ENCODE results near the gene USP25. TPM values are rescaled to one million over a fixed set of nuclear protein-coding genes. Genes with fewer than 3 reads are reported as not detected.

USP25 gene
- total and polyA plus RNA-seq, 4 donors = 14.6 to 148 (median 32.1) TPM

GRCh38 chr21:15728046-15728445 lies 1.7 kb upstream of the USP25 start:
- H3K4me1 ChIP-seq (ENCODE audit: control insufficient read depth in 5 of 5, insufficient read depth in 5 of 5, low read length in 5 of 5) = peaks cover 0 to 17% (median 4%) of the 10 kb centered on the region in 5 donors
- H3K9ac ChIP-seq (ENCODE audit: insufficient read depth in 1 of 2, low read length in 2 of 2) = no peak overlapping the region
- no peak for ATAC-seq (ENCODE audit: insufficient read depth, low FRiP score)
- no peaks in the 10 kb centered on the region for H3K36me3 ChIP-seq (ENCODE audit: control insufficient read depth in 4 of 4, insufficient read depth in 4 of 4, low read length in 4 of 4)
- WGBS, 2 donors = 94 to 100% methylated on average over 3 of the region's 3 CpGs
- no peak overlapping the region for H3K4me3 ChIP-seq
- no peaks in the 10 kb centered on the region for H3K27me3 ChIP-seq (ENCODE audit: control insufficient read depth in 3 of 3, insufficient read depth in 3 of 3, low read length in 2 of 3)
- H3K9me3 ChIP-seq (ENCODE audit: control insufficient read depth in 4 of 4, insufficient read depth in 3 of 4, low read length in 3 of 4) = no peaks in the 10 kb centered on the region
- no peak for TF ChIP-seq CTCF (IDR thresholded peaks at IDR 0.05; ENCODE audit: control extremely low read depth, extremely low read depth)
- H3K27ac ChIP-seq (ENCODE audit: low read depth in 1 of 2, low read length in 1 of 2) = no peak overlapping the region
- no peak for DNase-seq

GRCh38 chr21:15729346-15729673 lies 472 bp upstream of the USP25 start:
- Histone ChIP-seq H3K4me3 (peak overlapping the region; percentile 42), H3K27ac (ENCODE audit: low read depth in 1 of 2, low read length in 1 of 2) (peak overlapping the region; percentile 72 to 91), H3K4me1 (ENCODE audit: control insufficient read depth in 5 of 5, insufficient read depth in 5 of 5, low read length in 5 of 5) (peaks cover 0 to 17% (median 4%) of the 10 kb centered on the region in 5 donors), H3K27me3 (ENCODE audit: control insufficient read depth in 3 of 3, insufficient read depth in 3 of 3, low read length in 2 of 3) (no peaks in the 10 kb centered on the region), H3K9ac (ENCODE audit: insufficient read depth in 1 of 2, low read length in 2 of 2) (no peak overlapping the region), H3K9me3 (ENCODE audit: control insufficient read depth in 4 of 4, insufficient read depth in 3 of 4, low read length in 3 of 4) (no peaks in the 10 kb centered on the region), H3K36me3 (ENCODE audit: control insufficient read depth in 4 of 4, insufficient read depth in 4 of 4, low read length in 4 of 4) (no peaks in the 10 kb centered on the region)
- DNase-seq (peak in 1 of 3 donors; percentile 63), ATAC-seq (ENCODE audit: insufficient read depth, low FRiP score) (peak; percentile 1)
- WGBS, 2 donors = 3 to 8% methylated on average over 11 of the region's 11 CpGs
- no peak for TF ChIP-seq CTCF (IDR thresholded peaks at IDR 0.05; ENCODE audit: control extremely low read depth, extremely low read depth)

- 0 to 1% methylated on average over 20 to 30 of the region's 30 CpGs for WGBS, 2 donors
- Histone ChIP-seq H3K36me3 (ENCODE audit: control insufficient read depth in 4 of 4, insufficient read depth in 4 of 4, low read length in 4 of 4) (no peaks in the 10 kb centered on the region), H3K4me3 (peak overlapping the region; percentile 98), H3K4me1 (ENCODE audit: control insufficient read depth in 5 of 5, insufficient read depth in 5 of 5, low read length in 5 of 5) (peaks cover 0 to 17% (median 4%) of the 10 kb centered on the region in 5 donors), H3K9ac (ENCODE audit: insufficient read depth in 1 of 2, low read length in 2 of 2) (peak overlapping the region; percentile 33 to 97), H3K27me3 (ENCODE audit: control insufficient read depth in 3 of 3, insufficient read depth in 3 of 3, low read length in 2 of 3) (no peaks in the 10 kb centered on the region), H3K27ac (ENCODE audit: low read depth in 1 of 2, low read length in 1 of 2) (peak overlapping the region; percentile 97 to 99), H3K9me3 (ENCODE audit: control insufficient read depth in 4 of 4, insufficient read depth in 3 of 4, low read length in 3 of 4) (no peaks in the 10 kb centered on the region)
- DNase-seq (peak in 2 of 3 donors; percentile 58 to 62), ATAC-seq (ENCODE audit: insufficient read depth, low FRiP score) (no peak)
- TF ChIP-seq CTCF (IDR thresholded peaks at IDR 0.05; ENCODE audit: control extremely low read depth, extremely low read depth) = no peak
Measured at GRCh38 chr21:15730484-15731242, 881 bp downstream of the USP25 start.

All from lung (tissue), 12 donors.